Activated T-cell treated with anti-CD3 and anti-CD28 coated beads for 24 hours (primary cell): ENCODE data around the gene NCF4.

ENCODE experiments used
- DNase-seq: peaks from one replicate; pipeline ENCODE4 v3.0.0-alpha.2; 2020; ENCODE audit warnings: low read depth

The NCF4 gene

DNA sequence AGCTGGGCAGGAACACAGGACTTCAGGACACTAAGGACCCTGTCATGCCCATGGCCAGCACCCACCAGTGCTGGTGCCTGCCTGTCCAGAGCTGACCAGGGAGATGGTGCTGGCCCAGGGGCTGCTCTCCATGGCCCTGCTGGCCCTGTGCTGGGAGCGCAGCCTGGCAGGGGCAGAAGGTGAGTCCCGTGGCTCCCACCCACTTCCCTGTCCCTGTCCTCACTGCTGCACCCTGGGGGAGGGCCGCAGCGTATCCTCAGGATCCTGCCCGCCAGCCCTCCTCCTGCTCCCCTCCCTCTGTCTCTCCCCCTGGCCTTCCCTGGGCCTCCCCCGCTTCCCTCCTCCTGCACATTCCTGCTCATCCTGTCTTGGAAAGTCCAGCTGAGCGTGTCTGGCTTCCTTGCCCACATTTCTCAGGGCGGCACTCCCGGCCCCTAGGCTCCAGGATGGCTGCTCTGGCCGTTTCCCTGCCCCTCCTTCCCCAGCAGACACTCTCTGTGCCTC lies 61.4 kb downstream of the NCF4 start:
- no peak for DNase-seq

DNA sequence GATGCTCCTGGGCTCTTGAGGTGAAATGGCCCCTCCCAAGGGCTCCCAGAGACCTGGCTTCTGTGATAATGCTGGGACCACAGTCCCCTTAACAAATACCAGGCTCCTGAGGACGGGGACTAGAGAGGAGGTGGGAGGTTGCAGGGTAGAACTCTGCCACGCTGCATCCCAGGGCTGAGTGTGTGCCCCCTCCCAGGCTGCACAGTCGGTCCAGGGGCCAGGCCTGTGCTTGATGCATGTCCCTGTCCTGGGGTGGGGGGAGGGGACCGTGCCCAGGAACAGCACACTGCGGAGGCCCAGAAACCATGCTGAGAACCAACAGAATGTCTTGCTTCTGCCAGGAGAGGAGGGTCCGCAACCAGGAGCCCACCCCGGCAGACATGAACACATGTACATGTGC lies 61.9 kb downstream of the NCF4 start:
- no peak for DNase-seq

DNA sequence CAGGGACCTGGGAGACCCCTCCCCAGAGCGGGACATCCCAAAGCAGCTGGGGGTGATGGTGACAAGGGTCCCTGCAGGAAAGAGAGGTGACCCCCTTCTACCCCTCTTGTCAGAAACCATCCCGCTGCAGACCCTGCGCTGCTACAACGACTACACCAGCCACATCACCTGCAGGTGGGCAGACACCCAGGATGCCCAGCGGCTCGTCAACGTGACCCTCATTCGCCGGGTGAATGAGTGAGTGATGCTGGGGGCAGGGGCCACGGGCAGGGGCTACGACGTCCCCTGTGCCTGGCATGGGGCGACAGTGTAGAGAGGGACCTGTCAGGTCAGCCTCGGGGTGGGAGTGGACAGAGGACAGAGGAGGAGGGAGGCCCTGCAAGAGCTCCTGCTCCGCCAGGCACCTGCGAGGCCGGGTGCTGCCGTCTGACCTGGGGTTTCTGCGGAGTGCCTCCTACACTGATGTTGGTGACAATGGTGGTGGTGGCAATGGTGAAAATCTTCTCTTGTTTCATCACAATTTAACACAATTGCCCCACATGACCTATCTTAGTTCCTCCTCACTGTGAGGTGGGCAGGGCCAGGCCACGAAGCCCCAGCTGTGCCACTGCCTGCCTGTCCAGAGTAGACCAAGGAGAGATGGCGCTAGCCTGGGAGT lies 62.5 kb downstream of the NCF4 start:
- DNase-seq: no peak

DNA sequence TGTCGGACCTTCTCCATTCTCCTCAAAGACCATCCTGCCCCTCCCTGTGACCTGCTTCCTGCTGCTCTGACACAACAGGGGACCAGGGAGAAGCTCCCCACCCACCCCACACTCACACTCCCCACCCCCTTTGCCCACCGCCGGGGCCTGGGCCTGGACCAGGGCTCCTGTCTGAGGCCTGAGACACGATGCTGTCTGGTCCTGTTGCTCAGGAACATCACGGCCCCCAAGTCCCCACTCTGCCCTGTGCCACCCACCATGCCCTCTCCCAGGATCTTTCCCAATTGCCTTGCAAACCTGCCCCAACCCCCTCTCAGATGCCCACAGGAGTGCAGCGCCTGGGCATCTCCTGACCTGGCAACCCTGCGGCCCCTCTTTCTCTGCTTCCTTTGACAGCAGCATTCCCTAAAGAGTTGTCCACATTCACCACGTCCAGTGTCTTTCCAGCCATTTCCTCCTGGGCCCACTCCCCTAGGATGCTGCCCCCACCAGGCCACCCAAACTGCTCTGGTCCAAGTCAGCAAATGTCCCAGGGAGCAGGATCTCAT lies 63.4 kb downstream of the NCF4 start:
- DNase-seq: no peak

DNA sequence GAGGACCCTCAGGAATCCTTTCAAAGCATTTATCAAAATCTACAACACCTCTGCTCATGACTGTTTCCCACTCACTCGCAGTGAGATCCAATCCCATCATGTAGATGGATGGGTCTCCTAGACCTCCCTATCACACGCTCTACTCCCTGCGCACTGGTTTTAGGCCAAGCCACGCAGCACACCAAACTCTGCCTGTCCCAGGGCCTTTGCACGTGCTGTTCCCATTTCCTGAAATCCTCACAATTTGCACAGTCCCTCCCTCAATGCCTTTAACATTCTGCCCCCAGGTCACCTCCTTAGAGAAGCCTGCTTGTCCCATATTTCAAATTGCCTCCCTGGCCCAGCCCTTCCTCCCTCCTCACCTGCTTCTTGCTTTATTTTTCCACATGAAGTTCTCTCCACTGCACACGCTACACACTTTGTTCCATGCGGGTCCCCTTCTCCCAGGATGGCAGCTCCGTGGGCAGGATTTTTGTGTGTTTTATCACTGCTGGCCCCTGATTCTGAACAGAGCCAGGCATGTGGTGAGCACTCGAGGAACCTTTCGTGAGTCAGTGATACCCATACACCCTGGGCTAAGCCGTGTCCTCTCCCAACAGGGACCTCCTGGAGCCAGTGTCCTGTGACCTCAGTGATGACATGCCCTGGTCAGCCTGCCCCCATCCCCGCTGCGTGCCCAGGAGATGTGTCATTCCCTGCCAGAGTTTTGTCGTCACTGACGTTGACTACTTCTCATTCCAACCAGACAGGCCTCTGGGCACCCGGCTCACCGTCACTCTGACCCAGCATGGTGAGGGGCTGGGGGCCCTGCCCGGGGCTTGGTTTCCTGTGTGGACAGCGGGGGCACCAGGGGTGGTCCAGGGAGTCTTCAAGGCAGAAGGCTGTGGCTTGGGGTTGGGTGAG lies 64.8 kb downstream of the NCF4 start:
- no peak for DNase-seq

DNA sequence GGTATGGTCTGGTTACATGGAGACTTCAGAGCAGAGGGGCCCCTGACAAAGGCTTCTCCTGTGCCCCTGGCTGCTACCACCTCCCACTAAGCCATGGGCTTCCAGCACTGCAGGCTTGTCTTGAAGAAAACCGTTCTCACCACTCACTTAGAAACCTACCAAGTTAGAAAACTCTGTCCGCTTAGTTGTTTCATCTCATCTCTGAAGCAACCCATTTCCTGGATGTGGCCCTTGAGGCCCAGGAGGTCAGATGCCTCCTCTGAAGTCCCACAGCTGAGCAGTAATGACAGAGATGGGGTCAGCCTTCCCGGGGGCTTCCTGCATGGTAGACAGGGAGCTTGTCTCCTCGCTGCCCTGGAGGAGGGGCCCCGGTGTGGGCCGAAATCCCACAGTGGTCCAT lies 65.5 kb downstream of the NCF4 start:
- DNase-seq: no peak

DNA sequence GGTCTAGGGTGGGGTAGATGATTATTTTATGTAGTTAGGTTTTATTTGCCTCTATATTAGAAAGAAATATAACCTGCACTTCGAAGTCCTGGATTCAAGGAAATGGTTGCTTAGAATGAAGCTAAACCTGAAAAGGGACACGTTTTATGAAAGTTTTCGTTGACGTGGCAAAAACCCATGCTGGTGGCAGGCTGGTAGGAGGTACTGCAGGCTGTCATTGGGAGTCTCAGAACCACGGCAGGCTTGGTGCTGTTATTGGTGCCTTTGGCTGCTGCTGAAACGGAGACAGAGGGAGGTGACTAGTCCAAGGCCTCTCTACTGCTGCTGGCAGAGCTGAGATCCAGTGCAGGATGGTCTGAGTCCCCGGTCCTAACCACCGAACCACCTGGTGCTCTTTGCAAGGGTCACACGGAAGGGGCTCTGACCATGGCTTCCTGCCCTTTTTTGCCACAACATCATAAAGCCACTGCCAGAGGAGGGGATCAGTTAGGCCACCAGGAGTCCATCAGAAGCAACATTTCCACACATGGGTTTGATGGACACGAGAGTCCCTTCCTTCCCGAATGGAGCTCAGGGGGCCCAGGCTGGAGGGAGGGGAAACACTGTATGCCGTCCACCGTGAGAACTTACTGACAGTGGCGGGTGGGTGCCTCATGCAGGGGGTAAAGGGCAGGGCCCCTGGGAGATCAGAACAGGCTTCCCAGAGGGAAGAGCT lies 66.1 kb downstream of the NCF4 start:
- no peak for DNase-seq
